Trophoblast cell (in vitro differentiated cells and primary cell): ENCODE data around the gene ADRM1.

Experiments used
- DNase-seq, 2 donors: peaks; one replicate each; pipeline ENCODE4 v3.0.0-alpha.2; 2016
- H2AFZ ChIP-seq: 2 replicates; pipeline ENCODE4 v1.6.1; 2013; ENCODE audit warnings: low read length, moderate library complexity, mild to moderate bottlenecking; ENCODE audit not compliant: insufficient read depth, poor library complexity
- H2AK5ac ChIP-seq: 2 replicates; pipeline ENCODE4 v1.6.1; 2013; ENCODE audit warnings: mild to moderate bottlenecking, low read length
- H2BK120ac ChIP-seq: 2 replicates; pipeline ENCODE4 v1.6.1; 2013; ENCODE audit warnings: low read length, mild to moderate bottlenecking, moderate library complexity; ENCODE audit not compliant: insufficient read depth, poor library complexity
- H2BK12ac ChIP-seq: 2 replicates; pipeline ENCODE4 v1.6.1; 2013; ENCODE audit warnings: mild to moderate bottlenecking, low read length, moderate library complexity
- H2BK5ac ChIP-seq: 2 replicates; pipeline ENCODE4 v1.6.1; 2013; ENCODE audit warnings: low read length, low read depth, moderate library complexity, mild to moderate bottlenecking; ENCODE audit not compliant: poor library complexity
- H3K14ac ChIP-seq: 2 replicates; pipeline ENCODE4 v1.6.1; 2013; ENCODE audit warnings: mild to moderate bottlenecking, low read length
- H3K18ac ChIP-seq: 2 replicates; pipeline ENCODE4 v1.6.1; 2013; ENCODE audit warnings: mild to moderate bottlenecking, low read length
- H3K23ac ChIP-seq: 2 replicates; pipeline ENCODE4 v1.6.1; 2013; ENCODE audit warnings: low read length
- H3K27ac ChIP-seq: 2 replicates; pipeline ENCODE4 v1.5.1; 2013; ENCODE audit warnings: low read depth, mild to moderate bottlenecking, inconsistent platforms, low read length, moderate library complexity
- H3K27me3 ChIP-seq: 2 replicates; pipeline ENCODE4 v1.6.1; 2013; ENCODE audit warnings: inconsistent platforms, mild to moderate bottlenecking, low read length, moderate library complexity; ENCODE audit not compliant: insufficient read depth
- H3K36me3 ChIP-seq, 2 experiments: 1 replicate in 1 of 2; 2 replicates in 1 of 2; pipeline ENCODE4 v1.6.1; 2013; ENCODE audit warnings: low read length in 2 of 2, mild to moderate bottlenecking in 2 of 2, moderate library complexity in 1 of 2; ENCODE audit not compliant: insufficient read depth in 2 of 2, control insufficient read depth in 1 of 2
- H3K4ac ChIP-seq: 2 replicates; pipeline ENCODE4 v1.6.1; 2013; ENCODE audit warnings: low read depth, mild to moderate bottlenecking, low read length, moderate library complexity
- H3K4me1 ChIP-seq, 2 experiments: 1 replicate in 1 of 2; 2 replicates in 1 of 2; pipeline ENCODE4 v1.6.1; 2013; ENCODE audit warnings: low read length in 2 of 2, mild to moderate bottlenecking in 2 of 2, moderate library complexity in 1 of 2; ENCODE audit not compliant: insufficient read depth in 2 of 2, control insufficient read depth in 1 of 2
- H3K4me2 ChIP-seq: 2 replicates; pipeline ENCODE4 v1.6.1; 2013; ENCODE audit warnings: inconsistent platforms, mild to moderate bottlenecking, low read length, moderate library complexity
- H3K4me3 ChIP-seq: 2 replicates; pipeline ENCODE4 v1.5.1; 2013; ENCODE audit warnings: mild to moderate bottlenecking, low read depth, low read length, inconsistent platforms
- H3K79me1 ChIP-seq: one replicate; pipeline ENCODE4 v1.6.1; 2013; ENCODE audit warnings: low read length
- H3K79me2 ChIP-seq: 2 replicates; pipeline ENCODE4 v1.6.1; 2013; ENCODE audit warnings: low read length, mild to moderate bottlenecking; ENCODE audit not compliant: control insufficient read depth, insufficient read depth, poor library complexity
- H3K9ac ChIP-seq: 2 replicates; pipeline ENCODE4 v1.6.1; 2013; ENCODE audit warnings: mild to moderate bottlenecking, low read length
- H3K9me3 ChIP-seq: 2 replicates; pipeline ENCODE4 v1.6.1; 2013; ENCODE audit warnings: low read depth, mild to moderate bottlenecking, control low read depth, inconsistent platforms, low read length; ENCODE audit not compliant: insufficient read depth
- H4K12ac ChIP-seq: 2 replicates; pipeline ENCODE4 v1.6.1; 2013; ENCODE audit warnings: low read depth, mild to moderate bottlenecking, low read length, moderate library complexity
- H4K8ac ChIP-seq: 2 replicates; pipeline ENCODE4 v1.6.1; 2013; ENCODE audit warnings: low read depth, mild to moderate bottlenecking, low read length, moderate library complexity
- H4K91ac ChIP-seq: one replicate; pipeline ENCODE4 v1.6.1; 2013; ENCODE audit warnings: low read depth, mild to moderate bottlenecking, low read length, moderate library complexity
- WGBS: extraction: QIAGEN DNeasy Blood & Tissue Kit; methylation state at CpG from one replicate; pipeline ENCODE4 v1.1.7; 2013; ENCODE audit warnings: missing lambda C conversion rate; ENCODE audit not compliant: insufficient read length, insufficient coverage; ENCODE audit errors: extremely low coverage; 5-methylcytosine and 5-hydroxymethylcytosine counted together

The ADRM1 gene

GRCh38 chr20:62318400-62319345 lies 15.9 kb downstream of the ADRM1 start:
- Histone ChIP-seq H2BK12ac (no peak overlapping the region), H2BK5ac (no peak overlapping the region), H3K4me3 (no peak overlapping the region), H3K4ac (no peak overlapping the region), H4K8ac (no peak overlapping the region), H4K91ac (no peak overlapping the region), H3K4me1 (no peaks in the 10 kb centered on the region), H3K27ac (no peak overlapping the region), H3K9ac (no peak overlapping the region), H2AK5ac (no peak overlapping the region), H3K4me2 (no peak overlapping the region), H3K14ac (no peak overlapping the region), H4K12ac (no peak overlapping the region), H3K23ac (no peak overlapping the region), H2AFZ (no peak overlapping the region), H3K79me1 (no peaks in the 10 kb centered on the region), H3K36me3 (peaks cover 81 to 84% of the 10 kb centered on the region in 2 experiments), H3K79me2 (no peaks in the 10 kb centered on the region), H3K9me3 (peaks cover 9% of the 10 kb centered on the region), H3K27me3 (no peaks in the 10 kb centered on the region), H3K18ac (no peak overlapping the region), H2BK120ac (no peak overlapping the region)
- no CpG with 5 or more reads among the region's 36 CpGs for whole genome bisulfite sequencing
- peak; percentile 73 to 87 for DNase-seq

- H3K14ac ChIP-seq: no peak overlapping the region
- peaks cover 9% of the 10 kb centered on the region for H3K9me3 ChIP-seq
- no peak overlapping the region for H2AK5ac ChIP-seq
- no peak overlapping the region for H2BK12ac ChIP-seq
- no peak for DNase-seq
- no peak overlapping the region for H3K23ac ChIP-seq
- WGBS: no CpG with 5 or more reads among the region's 29 CpGs
- no peak overlapping the region for H4K8ac ChIP-seq
- H3K4ac ChIP-seq: no peak overlapping the region
- H2AFZ ChIP-seq: no peak overlapping the region
- H4K91ac ChIP-seq: no peak overlapping the region
- no peak overlapping the region for H3K4me3 ChIP-seq
- no peak overlapping the region for H4K12ac ChIP-seq
- no peaks in the 10 kb centered on the region for H3K79me1 ChIP-seq
- no peaks in the 10 kb centered on the region for H3K27me3 ChIP-seq
- H3K4me1 ChIP-seq: no peaks in the 10 kb centered on the region
- H3K27ac ChIP-seq: no peak overlapping the region
- no peak overlapping the region for H3K4me2 ChIP-seq
- H3K79me2 ChIP-seq: no peaks in the 10 kb centered on the region
- no peak overlapping the region for H2BK5ac ChIP-seq
- peaks cover 81 to 84% of the 10 kb centered on the region in 2 experiments for H3K36me3 ChIP-seq
- no peak overlapping the region for H2BK120ac ChIP-seq
- H3K18ac ChIP-seq: no peak overlapping the region
- no peak overlapping the region for H3K9ac ChIP-seq
Measured at GRCh38 chr20:62319346-62319909, 16.6 kb downstream of the ADRM1 start.

- Histone ChIP-seq H4K91ac (no peak overlapping the region), H3K4me3 (no peak overlapping the region), H3K14ac (no peak overlapping the region), H3K9ac (no peak overlapping the region), H3K36me3 (peaks cover 81 to 84% of the 10 kb centered on the region in 2 experiments), H2BK12ac (no peak overlapping the region), H3K4me1 (no peaks in the 10 kb centered on the region), H3K4me2 (no peak overlapping the region), H3K23ac (no peak overlapping the region), H2BK5ac (no peak overlapping the region), H3K4ac (no peak overlapping the region), H4K8ac (no peak overlapping the region), H3K27ac (no peak overlapping the region), H3K18ac (no peak overlapping the region), H3K79me1 (no peaks in the 10 kb centered on the region), H3K9me3 (peaks cover 4% of the 10 kb centered on the region), H2AFZ (no peak overlapping the region), H3K79me2 (no peaks in the 10 kb centered on the region), H2AK5ac (no peak overlapping the region), H3K27me3 (no peaks in the 10 kb centered on the region), H2BK120ac (no peak overlapping the region), H4K12ac (no peak overlapping the region)
- WGBS: no CpG with 5 or more reads among the region's 22 CpGs
- no peak for DNase-seq
Measured at GRCh38 chr20:62320581-62321354, 18.0 kb downstream of the ADRM1 start.

- Histone ChIP-seq H3K27ac (no peak overlapping the region), H3K36me3 (peaks cover 79 to 83% of the 10 kb centered on the region in 2 experiments), H3K14ac (no peak overlapping the region), H4K12ac (no peak overlapping the region), H3K23ac (no peak overlapping the region), H3K9ac (no peak overlapping the region), H3K79me1 (no peaks in the 10 kb centered on the region), H3K9me3 (peaks cover 5% of the 10 kb centered on the region), H2AK5ac (no peak overlapping the region), H3K4ac (no peak overlapping the region), H2AFZ (no peak overlapping the region), H3K4me1 (no peaks in the 10 kb centered on the region), H4K8ac (no peak overlapping the region), H2BK12ac (no peak overlapping the region), H4K91ac (no peak overlapping the region), H3K27me3 (no peaks in the 10 kb centered on the region), H3K4me2 (no peak overlapping the region), H3K79me2 (no peaks in the 10 kb centered on the region), H3K4me3 (no peak overlapping the region), H2BK5ac (no peak overlapping the region), H2BK120ac (no peak overlapping the region), H3K18ac (no peak overlapping the region)
- DNase-seq: no peak
- WGBS: no CpG with 5 or more reads among the region's 7 CpGs
Measured at GRCh38 chr20:62321521-62321948, 18.7 kb downstream of the ADRM1 start.
